SK-N-SH (cell line): ENCODE results near the gene ATP8A2. TPM values are rescaled to one million over a fixed set of nuclear protein-coding genes. Genes with fewer than 3 reads are reported as not detected.

ENCODE experiments used
- CTCF ChIA-PET: fragments of 300-600, 350-600 bp; formaldehyde crosslinking; extraction: SDS; loops from one replicate; lab custom pipeline; 2021; lab: Yijun Ruan, JAX
- POLR2A ChIA-PET: fragments of 350-600 bp; sonication (Branson Sonifier 250); formaldehyde crosslinking; extraction: SDS; loops from one replicate; lab custom pipeline; 2020; ENCODE audit warnings: antibody characterized with exemption, inconsistent platforms; lab: Yijun Ruan, JAX
- DNase-seq: peaks from one replicate; pipeline ENCODE4 v3.0.0; 2012
- H2AFZ ChIP-seq: fragments of 200-600 bp; sonication (generic); 2 replicates; pipeline ENCODE4 v1.8.1; 2016; ENCODE audit warnings: antibody characterized with exemption, mild to moderate bottlenecking, low read depth
- H3F3A ChIP-seq: fragments of 200-600 bp; sonication (generic); replicated peaks from 2 replicates; pipeline ENCODE3; 2016; ENCODE audit warnings: antibody characterized with exemption, mild to moderate bottlenecking; ENCODE audit not compliant: insufficient read depth
- H3K27ac ChIP-seq, 2 experiments: fragments of 200-500 bp in 1 of 2; fragments of 200-600 bp in 1 of 2; sonication (Bioruptor generic) in 1 of 2; sonication (generic), shearing (Covaris generic) in 1 of 2; 2 replicates each; pipeline versions ENCODE4 v1.5.1 to v1.6.1; 2014 to 2016; ENCODE audit warnings: low read depth in 2 of 2, inconsistent platforms in 1 of 2, low read length in 1 of 2, mild to moderate bottlenecking in 1 of 2, mixed read lengths in 1 of 2
- H3K27me3 ChIP-seq: fragments of 200-600 bp; sonication (generic), shearing (Covaris generic); 2 replicates; pipeline ENCODE4 v1.6.1; 2016; ENCODE audit warnings: mixed run types; ENCODE audit not compliant: insufficient read depth
- H3K36me3 ChIP-seq, 2 experiments: fragments of 200-500 bp in 1 of 2; fragments of 200-600 bp in 1 of 2; sonication (Bioruptor generic) in 1 of 2; sonication (generic) in 1 of 2; replicated peaks in 1 of 2; 2 replicates each; pipeline versions ENCODE3 to v1.5.1; 2014 to 2016; ENCODE audit warnings: low read length in 1 of 2, mild to moderate bottlenecking in 1 of 2; ENCODE audit not compliant: insufficient read depth in 2 of 2, control insufficient read depth in 1 of 2
- H3K4me1 ChIP-seq, 2 experiments: fragments of 200-500 bp in 1 of 2; fragments of 200-600 bp in 1 of 2; sonication (Bioruptor generic) in 1 of 2; sonication (generic), shearing (Covaris generic) in 1 of 2; 2 replicates each; pipeline versions ENCODE4 v1.5.1 to v1.6.1; 2014 to 2016; ENCODE audit warnings: low read depth in 1 of 2, low read length in 1 of 2, mixed run types in 1 of 2; ENCODE audit not compliant: insufficient read depth in 2 of 2, control insufficient read depth in 1 of 2
- H3K4me2 ChIP-seq: fragments of 200-600 bp; sonication (generic), shearing (Covaris generic); 2 replicates; pipeline ENCODE4 v1.6.1; 2017; ENCODE audit warnings: mixed run types
- H3K4me3 ChIP-seq, 2 experiments: fragments of 200-500 bp in 1 of 2; fragments of 200-600 bp in 1 of 2; sonication (Bioruptor generic) in 1 of 2; sonication (generic), shearing (Covaris generic) in 1 of 2; 2 replicates each; pipeline versions ENCODE4 v1.5.1 to v1.8.1; 2014 to 2016; ENCODE audit warnings: low read depth in 2 of 2, inconsistent platforms in 1 of 2, low read length in 1 of 2, mild to moderate bottlenecking in 1 of 2, mixed read lengths in 1 of 2, moderate library complexity in 1 of 2
- H3K79me2 ChIP-seq: fragments of 200-600 bp; sonication (generic); 2 replicates; pipeline ENCODE4 v1.8.1; 2017; ENCODE audit warnings: mild to moderate bottlenecking; ENCODE audit not compliant: insufficient read depth
- H3K9ac ChIP-seq: fragments of 200-600 bp; sonication (generic); 2 replicates; pipeline ENCODE4 v1.6.1; 2017; ENCODE audit warnings: mixed run types
- H3K9me2 ChIP-seq: fragments of 200-600 bp; sonication (generic); 2 replicates; pipeline ENCODE4 v1.6.1; 2017; ENCODE audit warnings: mixed run types
- H3K9me3 ChIP-seq: fragments of 200-600 bp; sonication (generic); 2 replicates; pipeline ENCODE4 v1.6.1; 2017; ENCODE audit warnings: mixed run types, mild to moderate bottlenecking, moderate library complexity
- H4K20me1 ChIP-seq: fragments of 200-600 bp; sonication (generic); 2 replicates; pipeline ENCODE4 v1.6.1; 2017; ENCODE audit warnings: mild to moderate bottlenecking, mixed run types; ENCODE audit not compliant: insufficient read depth
- CHD2 ChIP-seq: fragments of 150-350 bp; IDR thresholded peaks from 2 replicates; pipeline ENCODE4 v1.6.1; 2018; ENCODE audit warnings: low read length; ENCODE audit not compliant: partially characterized antibody
- EZH2phosphoT487 ChIP-seq: fragments of 200-600 bp; sonication (generic); IDR thresholded peaks from 2 replicates; pipeline ENCODE4 v1.6.1; 2017; ENCODE audit warnings: low read depth, mixed run types, mild to moderate bottlenecking, antibody characterized with exemption, moderate library complexity, borderline replicate concordance
- FOSL2 ChIP-seq: IDR thresholded peaks from 2 replicates; pipeline ENCODE4 v1.4.0; 2012; ENCODE audit warnings: low read depth, mild to moderate bottlenecking, moderate library complexity, borderline replicate concordance
- GATA2 ChIP-seq: sonication (generic); formaldehyde crosslinking; IDR thresholded peaks from 2 replicates; pipeline ENCODE4 v1.5.0; 2020; ENCODE audit warnings: mild to moderate bottlenecking, missing genetic modification reagents
- NFIC ChIP-seq: IDR thresholded peaks from 2 replicates; pipeline ENCODE4 v1.4.0; 2012; ENCODE audit warnings: borderline replicate concordance
- NRF1 ChIP-seq: IDR thresholded peaks from 2 replicates; pipeline ENCODE4 v1.6.1; 2012; ENCODE audit warnings: low read depth, mild to moderate bottlenecking, low read length
- PBX3 ChIP-seq: IDR thresholded peaks from 2 replicates; pipeline ENCODE4; 2012
- POLR2AphosphoS5 ChIP-seq: IDR thresholded peaks from 2 replicates; pipeline ENCODE4 v1.6.1; 2012; ENCODE audit warnings: low read depth, low read length
- SIN3A ChIP-seq: IDR thresholded peaks from 2 replicates; pipeline ENCODE4 v1.6.1; 2012; ENCODE audit warnings: low read depth, mild to moderate bottlenecking, low read length, moderate library complexity, borderline replicate concordance
- TEAD4 ChIP-seq: IDR thresholded peaks from 2 replicates; pipeline ENCODE4 v1.4.0; 2012; ENCODE audit warnings: mild to moderate bottlenecking, borderline replicate concordance; ENCODE audit not compliant: insufficient read depth
- USF1 ChIP-seq: IDR thresholded peaks from 2 replicates; pipeline ENCODE4 v1.4.0; 2012; ENCODE audit warnings: low read depth, borderline replicate concordance
- YY1 ChIP-seq: IDR thresholded peaks from 2 replicates; pipeline ENCODE4 v1.4.0; 2012; ENCODE audit warnings: low read depth, mild to moderate bottlenecking
- WGBS: methylation state at CpG from one replicate; pipeline ENCODE4 v1.1.6; 2017; ENCODE audit warnings: low lambda C conversion rate; 5-methylcytosine and 5-hydroxymethylcytosine counted together
- polyA plus RNA-seq, 3 experiments: library from polyadenylated mRNA; depleted of rRNA; stranded (reverse); fragments of >200 nt; gene quantifications; 2 replicates each; pipeline ENCODE4 v1.2.3, GENCODE V29; 2012
- TF ChIP-seq, protein P1 (sequence below): fragments of 150-350 bp; IDR thresholded peaks from 2 replicates; pipeline ENCODE4 v1.6.1; 2016; ENCODE audit warnings: mild to moderate bottlenecking, low read depth, low read length
- TF ChIP-seq, protein P2 (sequence below): fragments of 150-350 bp; IDR thresholded peaks from 2 replicates; pipeline ENCODE4 v1.6.1; 2017; ENCODE audit warnings: antibody characterized with exemption, low read length, low read depth, borderline replicate concordance

The ATP8A2 gene
- polyA plus RNA-seq, 1 of the 3 experiments (the other 2 are of a cell fraction): 0.02 TPM

GRCh38 chr13:25473864-25474263 is 102.1 kb downstream of the ATP8A2 start (continued):
- TF ChIP-seq, protein P1, sequence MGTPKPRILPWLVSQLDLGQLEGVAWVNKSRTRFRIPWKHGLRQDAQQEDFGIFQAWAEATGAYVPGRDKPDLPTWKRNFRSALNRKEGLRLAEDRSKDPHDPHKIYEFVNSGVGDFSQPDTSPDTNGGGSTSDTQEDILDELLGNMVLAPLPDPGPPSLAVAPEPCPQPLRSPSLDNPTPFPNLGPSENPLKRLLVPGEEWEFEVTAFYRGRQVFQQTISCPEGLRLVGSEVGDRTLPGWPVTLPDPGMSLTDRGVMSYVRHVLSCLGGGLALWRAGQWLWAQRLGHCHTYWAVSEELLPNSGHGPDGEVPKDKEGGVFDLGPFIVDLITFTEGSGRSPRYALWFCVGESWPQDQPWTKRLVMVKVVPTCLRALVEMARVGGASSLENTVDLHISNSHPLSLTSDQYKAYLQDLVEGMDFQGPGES: no peak
- no peak for TF ChIP-seq EZH2phosphoT487
- no peak for TF ChIP-seq FOSL2
- TF ChIP-seq YY1: no peak
- no peak for TF ChIP-seq CHD2
- no peak for TF ChIP-seq TEAD4
- TF ChIP-seq GATA2 (CRISPR knock-in tag): no peak
- TF ChIP-seq NFIC: no peak

DNA sequence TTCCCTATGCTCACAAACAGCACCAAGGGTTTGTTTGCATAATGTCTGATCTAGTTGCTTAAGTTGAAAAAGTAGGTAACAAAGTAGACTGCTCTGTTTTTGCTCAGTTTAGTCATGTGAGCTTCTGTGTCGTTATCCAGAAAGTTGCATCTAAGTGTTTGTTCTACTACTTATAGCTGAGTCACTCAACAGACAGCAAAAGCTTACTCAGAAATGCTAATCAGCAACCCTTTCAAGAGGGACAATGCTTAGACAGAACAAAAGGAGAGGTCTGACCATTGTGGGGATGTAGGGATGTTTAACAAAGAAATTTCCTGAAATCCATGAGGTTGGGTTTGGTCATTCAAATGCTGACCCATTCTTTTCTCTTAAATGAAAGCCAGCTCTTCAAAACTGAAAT is 106.4 kb downstream of the ATP8A2 start:
- no peaks in the 10 kb centered on the region for H3K27me3 ChIP-seq
- no peaks in the 10 kb centered on the region for H4K20me1 ChIP-seq
- H3K9me2 ChIP-seq: no peaks in the 10 kb centered on the region
- ChIA-PET POLR2A (no interaction called here), CTCF (no interaction called here)
- no peaks in the 10 kb centered on the region for H3F3A ChIP-seq
- 10% methylated on average over 1 of the region's 1 CpG for WGBS
- no peaks in the 10 kb centered on the region for H3K9me3 ChIP-seq
- no peak for DNase-seq
- TF ChIP-seq GATA2 (CRISPR knock-in tag) (no peak), PBX3 (no peak), NRF1 (no peak), TEAD4 (no peak), USF1 (no peak), FOSL2 (no peak), POLR2AphosphoS5 (no peak), SIN3A (no peak)
- TF ChIP-seq, protein P2, sequence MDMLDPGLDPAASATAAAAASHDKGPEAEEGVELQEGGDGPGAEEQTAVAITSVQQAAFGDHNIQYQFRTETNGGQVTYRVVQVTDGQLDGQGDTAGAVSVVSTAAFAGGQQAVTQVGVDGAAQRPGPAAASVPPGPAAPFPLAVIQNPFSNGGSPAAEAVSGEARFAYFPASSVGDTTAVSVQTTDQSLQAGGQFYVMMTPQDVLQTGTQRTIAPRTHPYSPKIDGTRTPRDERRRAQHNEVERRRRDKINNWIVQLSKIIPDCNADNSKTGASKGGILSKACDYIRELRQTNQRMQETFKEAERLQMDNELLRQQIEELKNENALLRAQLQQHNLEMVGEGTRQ: no peak
- H3K4me2 ChIP-seq: no peak overlapping the region
- H3K4me3 ChIP-seq: no peak overlapping the region
- no peak overlapping the region for H3K9ac ChIP-seq
- no peaks in the 10 kb centered on the region for H3K36me3 ChIP-seq
- no peaks in the 10 kb centered on the region for H3K4me1 ChIP-seq
- no peak overlapping the region for H3K27ac ChIP-seq
- no peak overlapping the region for H2AFZ ChIP-seq
- H3K79me2 ChIP-seq: no peaks in the 10 kb centered on the region
